CD4-positive, alpha-beta T cell treated with Interleukin-4 for 4 hours (primary cell): ENCODE measurements around the gene TTLL11.

Source experiments
- DNase-seq: peaks from one replicate; pipeline ENCODE4 v3.0.0-alpha.2; 2020

Gene TTLL11

GRCh38 chr9:121840838-121841760, 252.0 kb downstream of the TTLL11 start:
- no peak for DNase-seq

- DNase-seq = no peak
Observed at GRCh38 chr9:121839726-121840500, 253.2 kb downstream of the TTLL11 start.

- no peak for DNase-seq
Observed at GRCh38 chr9:121838746-121839669, 254.1 kb downstream of the TTLL11 start.

GRCh38 chr9:121837113-121837961, 255.8 kb downstream of the TTLL11 start:
- no peak for DNase-seq

- DNase-seq = no peak
Observed at GRCh38 chr9:121836366-121836885, 256.7 kb downstream of the TTLL11 start.

- DNase-seq = no peak
Observed at GRCh38 chr9:121835587-121836365, 257.3 kb downstream of the TTLL11 start.

- DNase-seq = no peak
Observed at GRCh38 chr9:121833061-121833460, 260.0 kb downstream of the TTLL11 start.

GRCh38 chr9:121831869-121832268, 261.2 kb downstream of the TTLL11 start:
- DNase-seq = no peak

- no peak for DNase-seq
Observed at GRCh38 chr9:121830441-121831140, 262.5 kb downstream of the TTLL11 start.

- DNase-seq = no peak
Observed at GRCh38 chr9:121827251-121827967, 265.7 kb downstream of the TTLL11 start.

GRCh38 chr9:121826711-121827110, 266.4 kb downstream of the TTLL11 start:
- no peak for DNase-seq

GRCh38 chr9:121825031-121825691, 267.9 kb downstream of the TTLL11 start:
- no peak for DNase-seq

GRCh38 chr9:121824651-121825030, 268.5 kb downstream of the TTLL11 start:
- DNase-seq = no peak

- DNase-seq = no peak
Observed at GRCh38 chr9:121823451-121824169, 269.5 kb downstream of the TTLL11 start.

- no peak for DNase-seq
Observed at GRCh38 chr9:121822093-121823085, 270.7 kb downstream of the TTLL11 start.

- DNase-seq = no peak
Observed at GRCh38 chr9:121821326-121821725, 271.8 kb downstream of the TTLL11 start.
